H1 (cell line): Measurements from ENCODE around the gene EBF3.

Experiments used
- CREB1 ChIP-seq: IDR thresholded peaks from 2 replicates; pipeline ENCODE4 v1.6.1; 2012; ENCODE audit warnings: inconsistent platforms
- EP300 ChIP-seq, 2 experiments: IDR thresholded peaks; 1 replicate in 1 of 2; 2 replicates in 1 of 2; pipeline ENCODE4 v1.6.1; 2011 to 2012; ENCODE audit warnings: low read depth in 2 of 2, low read length in 2 of 2, mild to moderate bottlenecking in 2 of 2, borderline replicate concordance in 1 of 2, inconsistent platforms in 1 of 2, moderate library complexity in 1 of 2
- FOSL1 ChIP-seq: IDR thresholded peaks from 2 replicates; pipeline ENCODE4 v1.6.1; 2011; ENCODE audit warnings: mild to moderate bottlenecking, low read depth, low read length, moderate library complexity; ENCODE audit not compliant: insufficient read depth
- POLR2A ChIP-seq, 2 experiments: IDR thresholded peaks; 1 replicate in 1 of 2; 2 replicates in 1 of 2; pipeline ENCODE4 v1.6.1; 2011; ENCODE audit warnings: low read depth in 2 of 2, low read length in 2 of 2, mild to moderate bottlenecking in 2 of 2; ENCODE audit errors: control extremely low read depth in 1 of 2
- POLR2AphosphoS5 ChIP-seq: IDR thresholded peaks from 2 replicates; pipeline ENCODE4 v1.6.1; 2011; ENCODE audit warnings: low read depth, low read length
- TCF12 ChIP-seq: IDR thresholded peaks from 2 replicates; pipeline ENCODE4 v1.6.1; 2011; ENCODE audit warnings: low read depth, mild to moderate bottlenecking, low read length

DNA sequence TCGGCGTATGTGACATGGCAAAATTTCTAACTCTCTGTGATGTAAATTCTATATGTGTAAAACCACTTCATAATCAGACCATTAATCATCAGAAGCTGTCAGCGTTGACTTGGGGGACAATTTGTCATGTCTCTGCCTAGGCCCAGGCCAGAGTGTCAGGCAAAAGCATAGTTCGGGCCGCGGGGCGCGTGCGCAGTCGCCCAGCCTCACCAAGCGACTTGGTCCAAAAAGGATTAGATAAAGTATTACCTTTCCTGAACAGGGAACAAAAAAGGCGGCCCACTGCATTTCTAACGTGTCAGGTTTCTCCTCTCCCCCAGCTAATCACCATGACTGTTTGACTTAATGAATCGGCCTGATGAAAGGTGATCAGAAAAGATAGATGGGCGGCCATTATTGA, 114.2 kb downstream of the EBF3 start:
- no peak for TF ChIP-seq EP300 (IDR thresholded peaks at IDR 0.05; ENCODE audit: borderline replicate concordance in 1 of 2, low read depth in 2 of 2, low read length in 2 of 2)
- no peak for TF ChIP-seq POLR2A (IDR thresholded peaks at IDR 0.05; ENCODE audit: control extremely low read depth in 1 of 2, low read depth in 2 of 2, low read length in 2 of 2)
- no peak for TF ChIP-seq FOSL1
- no peak for TF ChIP-seq CREB1
- TF ChIP-seq POLR2AphosphoS5: no peak
- no peak for TF ChIP-seq TCF12
